NT2/D1 (cell line): ENCODE data around the gene FCN3.

Experiments
- SUZ12 ChIP-seq: IDR thresholded peaks from 2 replicates; pipeline ENCODE4 v1.6.1; 2011; ENCODE audit not compliant: insufficient read length, insufficient read depth; ENCODE audit errors: extremely low read depth
- YY1 ChIP-seq: IDR thresholded peaks from 2 replicates; pipeline ENCODE4 v1.6.1; 2011; ENCODE audit not compliant: insufficient read length, insufficient read depth

GRCh38 chr1:27338751-27339150 is 35.9 kb downstream of the FCN3 start:
- TF ChIP-seq YY1 (no peak), SUZ12 (no peak)
